Measurements from ENCODE around the gene LENG8. TPM values are rescaled to one million over a fixed set of nuclear protein-coding genes. Genes with fewer than 3 reads are reported as not detected.

The LENG8 gene
- total RNA-seq: 10 to 100 TPM; 16.0 to 46.7 TPM
- polyA plus RNA-seq: 10 to 100 TPM in 1 of 2 donors, 1 to 10 TPM in 1; 6.9 to 21.4 TPM

DNA sequence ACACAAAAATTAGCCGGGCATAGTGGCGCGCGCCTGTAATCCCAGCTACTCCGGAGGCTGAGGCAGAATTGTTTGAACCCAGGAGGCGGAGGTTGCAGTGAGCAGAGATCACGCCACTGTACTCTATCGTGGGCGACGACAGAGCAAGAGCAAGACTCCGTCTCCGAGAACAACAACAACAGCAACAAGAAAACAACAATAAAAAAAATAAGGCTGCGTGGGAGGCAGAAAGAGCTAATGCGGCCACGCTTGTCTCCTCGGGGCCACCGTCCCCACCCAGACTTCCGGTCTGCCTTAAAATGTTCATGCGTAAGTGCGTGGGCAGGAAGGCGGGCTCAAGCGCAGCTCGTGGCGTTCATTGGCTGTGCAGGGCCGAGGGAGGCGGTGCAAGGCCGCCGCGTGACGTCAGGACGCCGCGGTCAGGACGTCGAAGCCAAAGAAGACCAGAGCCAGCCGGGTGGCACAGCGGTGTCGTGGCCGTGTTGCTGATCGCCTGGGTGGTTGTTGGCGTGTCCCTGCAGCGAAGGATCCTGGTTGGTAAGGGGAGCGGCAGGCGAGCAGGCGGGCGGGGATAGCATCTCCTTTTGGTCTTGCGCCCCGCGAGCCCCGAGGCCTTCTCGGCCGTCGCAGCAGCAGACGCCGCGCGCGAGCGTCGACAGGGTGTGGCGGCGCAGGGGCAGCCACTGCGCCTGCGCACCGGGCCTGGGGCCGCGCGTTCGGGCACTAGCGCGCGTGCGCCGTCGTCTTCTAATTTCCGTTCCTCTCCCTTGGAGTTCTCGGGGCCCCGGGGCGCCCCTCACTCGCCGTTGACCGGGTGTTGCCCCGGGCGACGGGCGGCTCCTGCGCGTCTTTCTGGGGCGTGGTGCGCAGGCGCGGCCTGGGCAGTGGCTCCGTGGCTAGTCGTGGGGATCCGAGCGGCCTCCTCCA lies at the start of gene LENG8:
TSS of gene LENG8 (plus strand) at position 426 of the 927 bp plus-strand sequence. CDS start 2,146 bp downstream, outside the sequence.
- Histone ChIP-seq H3K27ac (ENCODE audit: low read depth in 1 of 2, low read length in 2 of 2) (peak within 1 kb of the TSS; percentile 93 to 99), H3K27me3 (ENCODE audit: control insufficient read depth in 4 of 4, insufficient read depth in 4 of 4, low read length in 3 of 4) (no peaks in the 10 kb centered on the region), H3K9me3 (ENCODE audit: control insufficient read depth in 4 of 4, low read length in 3 of 4) (no peaks in the 10 kb centered on the region), H3K36me3 (ENCODE audit: control insufficient read depth in 4 of 4, insufficient read depth in 3 of 4, low read depth in 1 of 4, low read length in 3 of 4) (peaks cover 7 to 24% (median 22%) of the 10 kb centered on the region in 4 donors), H3K4me1 (ENCODE audit: control insufficient read depth in 4 of 4, insufficient read depth in 4 of 4, low read length in 3 of 4) (peaks cover 3 to 30% (median 25%) of the 10 kb centered on the region in 4 donors), H3K9ac (ENCODE audit: low read depth in 1 of 2, low read length in 2 of 2) (peak within 1 kb of the TSS; percentile 94 to 98), H3K4me3 (ENCODE audit: low read depth in 1 of 3, low read length in 3 of 3) (peak within 1 kb of the TSS; percentile 77 to 99 (median 92))
- peak; percentile 39 for TF ChIP-seq NR2F2 (IDR thresholded peaks at IDR 0.05)
- TF ChIP-seq, protein P1, sequence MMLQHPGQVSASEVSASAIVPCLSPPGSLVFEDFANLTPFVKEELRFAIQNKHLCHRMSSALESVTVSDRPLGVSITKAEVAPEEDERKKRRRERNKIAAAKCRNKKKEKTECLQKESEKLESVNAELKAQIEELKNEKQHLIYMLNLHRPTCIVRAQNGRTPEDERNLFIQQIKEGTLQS (IDR thresholded peaks at IDR 0.05): no peak
- TF ChIP-seq EGR1 (IDR thresholded peaks at IDR 0.05; ENCODE audit: low read depth in 2 of 2): peak; percentile 98 to 99
- TF ChIP-seq, protein P2, sequence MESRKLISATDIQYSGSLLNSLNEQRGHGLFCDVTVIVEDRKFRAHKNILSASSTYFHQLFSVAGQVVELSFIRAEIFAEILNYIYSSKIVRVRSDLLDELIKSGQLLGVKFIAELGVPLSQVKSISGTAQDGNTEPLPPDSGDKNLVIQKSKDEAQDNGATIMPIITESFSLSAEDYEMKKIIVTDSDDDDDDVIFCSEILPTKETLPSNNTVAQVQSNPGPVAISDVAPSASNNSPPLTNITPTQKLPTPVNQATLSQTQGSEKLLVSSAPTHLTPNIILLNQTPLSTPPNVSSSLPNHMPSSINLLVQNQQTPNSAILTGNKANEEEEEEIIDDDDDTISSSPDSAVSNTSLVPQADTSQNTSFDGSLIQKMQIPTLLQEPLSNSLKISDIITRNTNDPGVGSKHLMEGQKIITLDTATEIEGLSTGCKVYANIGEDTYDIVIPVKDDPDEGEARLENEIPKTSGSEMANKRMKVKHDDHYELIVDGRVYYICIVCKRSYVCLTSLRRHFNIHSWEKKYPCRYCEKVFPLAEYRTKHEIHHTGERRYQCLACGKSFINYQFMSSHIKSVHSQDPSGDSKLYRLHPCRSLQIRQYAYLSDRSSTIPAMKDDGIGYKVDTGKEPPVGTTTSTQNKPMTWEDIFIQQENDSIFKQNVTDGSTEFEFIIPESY (IDR thresholded peaks at IDR 0.05): no peak
- TF ChIP-seq, protein P3, sequence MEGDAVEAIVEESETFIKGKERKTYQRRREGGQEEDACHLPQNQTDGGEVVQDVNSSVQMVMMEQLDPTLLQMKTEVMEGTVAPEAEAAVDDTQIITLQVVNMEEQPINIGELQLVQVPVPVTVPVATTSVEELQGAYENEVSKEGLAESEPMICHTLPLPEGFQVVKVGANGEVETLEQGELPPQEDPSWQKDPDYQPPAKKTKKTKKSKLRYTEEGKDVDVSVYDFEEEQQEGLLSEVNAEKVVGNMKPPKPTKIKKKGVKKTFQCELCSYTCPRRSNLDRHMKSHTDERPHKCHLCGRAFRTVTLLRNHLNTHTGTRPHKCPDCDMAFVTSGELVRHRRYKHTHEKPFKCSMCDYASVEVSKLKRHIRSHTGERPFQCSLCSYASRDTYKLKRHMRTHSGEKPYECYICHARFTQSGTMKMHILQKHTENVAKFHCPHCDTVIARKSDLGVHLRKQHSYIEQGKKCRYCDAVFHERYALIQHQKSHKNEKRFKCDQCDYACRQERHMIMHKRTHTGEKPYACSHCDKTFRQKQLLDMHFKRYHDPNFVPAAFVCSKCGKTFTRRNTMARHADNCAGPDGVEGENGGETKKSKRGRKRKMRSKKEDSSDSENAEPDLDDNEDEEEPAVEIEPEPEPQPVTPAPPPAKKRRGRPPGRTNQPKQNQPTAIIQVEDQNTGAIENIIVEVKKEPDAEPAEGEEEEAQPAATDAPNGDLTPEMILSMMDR (IDR thresholded peaks at IDR 0.05; ENCODE audit: low read depth, low read length, missing input control): no peak
- TF ChIP-seq SP1 (IDR thresholded peaks at IDR 0.05): peak; percentile 80
- TF ChIP-seq GABPA (IDR thresholded peaks at IDR 0.05 in 1 of 2, conservative IDR thresholded peaks at IDR 0.05 in 1 of 2): peak; percentile 73 to 89
- TF ChIP-seq RXRA (IDR thresholded peaks at IDR 0.05): peak; percentile 42 to 56
- TF ChIP-seq, protein P4, sequence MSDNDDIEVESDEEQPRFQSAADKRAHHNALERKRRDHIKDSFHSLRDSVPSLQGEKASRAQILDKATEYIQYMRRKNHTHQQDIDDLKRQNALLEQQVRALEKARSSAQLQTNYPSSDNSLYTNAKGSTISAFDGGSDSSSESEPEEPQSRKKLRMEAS (IDR thresholded peaks at IDR 0.05): no peak
- TF ChIP-seq HNF4A (conservative IDR thresholded peaks at IDR 0.05): no peak
- TF ChIP-seq TAF1 (conservative IDR thresholded peaks at IDR 0.05): no peak
- no peak for TF ChIP-seq RAD21 (IDR thresholded peaks at IDR 0.05)
- no peak for TF ChIP-seq JUND (IDR thresholded peaks at IDR 0.05)
- no peak for TF ChIP-seq FOXA2 (IDR thresholded peaks at IDR 0.05)
- TF ChIP-seq HNF4G (IDR thresholded peaks at IDR 0.05): no peak
- TF ChIP-seq, protein P5, sequence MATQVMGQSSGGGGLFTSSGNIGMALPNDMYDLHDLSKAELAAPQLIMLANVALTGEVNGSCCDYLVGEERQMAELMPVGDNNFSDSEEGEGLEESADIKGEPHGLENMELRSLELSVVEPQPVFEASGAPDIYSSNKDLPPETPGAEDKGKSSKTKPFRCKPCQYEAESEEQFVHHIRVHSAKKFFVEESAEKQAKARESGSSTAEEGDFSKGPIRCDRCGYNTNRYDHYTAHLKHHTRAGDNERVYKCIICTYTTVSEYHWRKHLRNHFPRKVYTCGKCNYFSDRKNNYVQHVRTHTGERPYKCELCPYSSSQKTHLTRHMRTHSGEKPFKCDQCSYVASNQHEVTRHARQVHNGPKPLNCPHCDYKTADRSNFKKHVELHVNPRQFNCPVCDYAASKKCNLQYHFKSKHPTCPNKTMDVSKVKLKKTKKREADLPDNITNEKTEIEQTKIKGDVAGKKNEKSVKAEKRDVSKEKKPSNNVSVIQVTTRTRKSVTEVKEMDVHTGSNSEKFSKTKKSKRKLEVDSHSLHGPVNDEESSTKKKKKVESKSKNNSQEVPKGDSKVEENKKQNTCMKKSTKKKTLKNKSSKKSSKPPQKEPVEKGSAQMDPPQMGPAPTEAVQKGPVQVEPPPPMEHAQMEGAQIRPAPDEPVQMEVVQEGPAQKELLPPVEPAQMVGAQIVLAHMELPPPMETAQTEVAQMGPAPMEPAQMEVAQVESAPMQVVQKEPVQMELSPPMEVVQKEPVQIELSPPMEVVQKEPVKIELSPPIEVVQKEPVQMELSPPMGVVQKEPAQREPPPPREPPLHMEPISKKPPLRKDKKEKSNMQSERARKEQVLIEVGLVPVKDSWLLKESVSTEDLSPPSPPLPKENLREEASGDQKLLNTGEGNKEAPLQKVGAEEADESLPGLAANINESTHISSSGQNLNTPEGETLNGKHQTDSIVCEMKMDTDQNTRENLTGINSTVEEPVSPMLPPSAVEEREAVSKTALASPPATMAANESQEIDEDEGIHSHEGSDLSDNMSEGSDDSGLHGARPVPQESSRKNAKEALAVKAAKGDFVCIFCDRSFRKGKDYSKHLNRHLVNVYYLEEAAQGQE (IDR thresholded peaks at IDR 0.05): peak; percentile 81
- TF ChIP-seq YY1 (IDR thresholded peaks at IDR 0.05): peak; percentile 87
- TF ChIP-seq FOXA1 (IDR thresholded peaks at IDR 0.05): no peak
- under 1% methylated on average over 96 of the region's 96 CpGs for WGBS
- peak; percentile 97 for DNase-seq (ENCODE audit: low spot score)
